ENCODE measurements around the gene VAMP4.

GRCh38 chr1:171742577-171742922 lies 685 bp upstream of the VAMP4 start:
- TF ChIP-seq, protein P1, sequence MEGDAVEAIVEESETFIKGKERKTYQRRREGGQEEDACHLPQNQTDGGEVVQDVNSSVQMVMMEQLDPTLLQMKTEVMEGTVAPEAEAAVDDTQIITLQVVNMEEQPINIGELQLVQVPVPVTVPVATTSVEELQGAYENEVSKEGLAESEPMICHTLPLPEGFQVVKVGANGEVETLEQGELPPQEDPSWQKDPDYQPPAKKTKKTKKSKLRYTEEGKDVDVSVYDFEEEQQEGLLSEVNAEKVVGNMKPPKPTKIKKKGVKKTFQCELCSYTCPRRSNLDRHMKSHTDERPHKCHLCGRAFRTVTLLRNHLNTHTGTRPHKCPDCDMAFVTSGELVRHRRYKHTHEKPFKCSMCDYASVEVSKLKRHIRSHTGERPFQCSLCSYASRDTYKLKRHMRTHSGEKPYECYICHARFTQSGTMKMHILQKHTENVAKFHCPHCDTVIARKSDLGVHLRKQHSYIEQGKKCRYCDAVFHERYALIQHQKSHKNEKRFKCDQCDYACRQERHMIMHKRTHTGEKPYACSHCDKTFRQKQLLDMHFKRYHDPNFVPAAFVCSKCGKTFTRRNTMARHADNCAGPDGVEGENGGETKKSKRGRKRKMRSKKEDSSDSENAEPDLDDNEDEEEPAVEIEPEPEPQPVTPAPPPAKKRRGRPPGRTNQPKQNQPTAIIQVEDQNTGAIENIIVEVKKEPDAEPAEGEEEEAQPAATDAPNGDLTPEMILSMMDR (IDR thresholded peaks at IDR 0.05) = no peak
- no peak for TF ChIP-seq POLR2A (IDR thresholded peaks at IDR 0.05)
- TF ChIP-seq EP300 (IDR thresholded peaks at IDR 0.05) = no peak
- no peak for TF ChIP-seq POLR2AphosphoS5 (IDR thresholded peaks at IDR 0.05)
